B cell (primary cell): ENCODE results near the gene ESYT2. TPM values are rescaled to one million over a fixed set of nuclear protein-coding genes. Genes with fewer than 3 reads are reported as not detected.
"Not testable (repeated sequence)": the region's sequence is repeated elsewhere in the genome, so short reads cannot be mapped to it uniquely, and the experiment has no call there.

Source experiments
- ATAC-seq: fragments of 200-7000 bp; cut with Tn5 transposase; one replicate; pipeline ENCODE4 v1.10.0; 2021; ENCODE audit warnings: low read depth, mild to moderate bottlenecking, moderate number of reproducible peaks, moderate library complexity
- CTCF ChIA-PET: fragments of 350-600 bp; sonication (Branson Sonifier 250); formaldehyde crosslinking; loops from one replicate; lab custom pipeline; 2021; ENCODE audit warnings: antibody characterized with exemption, inconsistent platforms; lab: Charles Lee
- POLR2A ChIA-PET: fragments of 350-600 bp; sonication (Branson Sonifier 250); formaldehyde crosslinking; loops from one replicate; lab custom pipeline; 2021; ENCODE audit warnings: antibody characterized with exemption; lab: Charles Lee
- DNase-seq: peaks from one replicate; pipeline ENCODE4 v3.0.0; 2013
- H2AFZ ChIP-seq: 2 replicates; pipeline ENCODE4 v1.6.1; 2012; ENCODE audit warnings: mild to moderate bottlenecking, low read depth, low read length; ENCODE audit not compliant: insufficient read depth, poor library complexity, severe bottlenecking
- H3K27ac ChIP-seq, 2 donors: 1 replicate in 1 of 2; 2 replicates in 1 of 2; pipeline ENCODE4 v1.5.1; 2012 to 2013; ENCODE audit warnings: low read length in 2 of 2, mild to moderate bottlenecking in 2 of 2, moderate library complexity in 1 of 2
- H3K27me3 ChIP-seq, 4 experiments: fragments of 200-600 bp in 1 of 4; sonication (generic) in 1 of 4; replicated peaks in 1 of 4; 1 replicate in 2 of 4; 2 replicates in 2 of 4; pipeline versions ENCODE4 v1.6.1 to v1.7.0; 2013 to 2016; ENCODE audit warnings: low read length in 3 of 4, mild to moderate bottlenecking in 2 of 4, mixed read lengths in 1 of 4, moderate library complexity in 1 of 4; ENCODE audit not compliant: insufficient read depth in 4 of 4, control insufficient read depth in 3 of 4; ENCODE audit errors: control extremely low read depth in 1 of 4
- H3K36me3 ChIP-seq, 2 experiments: replicated peaks in 1 of 2; 1 replicate in 1 of 2; 2 replicates in 1 of 2; pipeline versions ENCODE4 v1.6.1 to v1.7.1; 2013; ENCODE audit warnings: low read length in 1 of 2; ENCODE audit not compliant: insufficient read depth in 2 of 2, control insufficient read depth in 1 of 2; ENCODE audit errors: control extremely low read depth in 1 of 2, extremely low read depth in 1 of 2
- H3K4me1 ChIP-seq, 2 donors: fragments of 200-600 bp in 1 of 2; sonication (generic) in 1 of 2; 1 replicate in 1 of 2; 2 replicates in 1 of 2; pipeline versions ENCODE4 v1.5.1 to v1.6.1; 2013 to 2017; ENCODE audit warnings: low read length in 2 of 2; ENCODE audit not compliant: control insufficient read depth in 2 of 2, insufficient read depth in 2 of 2
- H3K4me2 ChIP-seq: replicated peaks from 2 replicates; pipeline ENCODE3; 2012; ENCODE audit warnings: mild to moderate bottlenecking, low read depth, low read length; ENCODE audit not compliant: poor library complexity, severe bottlenecking
- H3K4me3 ChIP-seq, 5 experiments: fragments of 200-600 bp in 1 of 5; sonication (generic) in 1 of 5; 1 replicate in 3 of 5; 2 replicates in 2 of 5; pipeline versions ENCODE4 v1.5.1 to v1.7.0; 2011 to 2016; ENCODE audit warnings: low read length in 4 of 5, mild to moderate bottlenecking in 4 of 5, low read depth in 2 of 5, control low read depth in 1 of 5, moderate library complexity in 1 of 5; ENCODE audit not compliant: insufficient read depth in 1 of 5; ENCODE audit errors: control extremely low read depth in 1 of 5, extremely low read depth in 1 of 5
- H3K79me2 ChIP-seq: fragments of 200-600 bp; sonication (generic); one replicate; pipeline ENCODE4 v1.6.0; 2016; ENCODE audit warnings: low read length; ENCODE audit not compliant: control insufficient read depth, insufficient read depth
- H3K9ac ChIP-seq: fragments of 200-600 bp; sonication (generic); 2 replicates; pipeline ENCODE4 v1.6.1; 2017; ENCODE audit warnings: mild to moderate bottlenecking, low read length, moderate library complexity
- H3K9me3 ChIP-seq, 3 donors: one replicate each; pipeline versions ENCODE4 v1.6.1 to v1.7.1; 2013; ENCODE audit warnings: low read length in 2 of 3; ENCODE audit not compliant: control insufficient read depth in 2 of 3, insufficient read depth in 1 of 3; ENCODE audit errors: control extremely low read depth in 1 of 3
- H4K20me1 ChIP-seq: 2 replicates; pipeline ENCODE4 v1.6.0; 2012; ENCODE audit warnings: mild to moderate bottlenecking, low read length; ENCODE audit not compliant: insufficient read depth, control insufficient read depth, poor library complexity, severe bottlenecking
- H3K27ac Mint-ChIP-seq: one replicate; pipeline ENCODE4 v1.8.0; 2021; ENCODE audit warnings: mixed read lengths
- H3K27me3 Mint-ChIP-seq: one replicate; pipeline ENCODE4 v1.8.0; 2021; ENCODE audit warnings: mixed read lengths
- H3K4me1 Mint-ChIP-seq: one replicate; pipeline ENCODE4 v1.8.0; 2021; ENCODE audit warnings: mixed read lengths
- H3K4me3 Mint-ChIP-seq: one replicate; pipeline ENCODE4 v1.8.0; 2021; ENCODE audit warnings: mixed read lengths
- H3K9me3 Mint-ChIP-seq: one replicate; pipeline ENCODE4 v1.8.0; 2022; ENCODE audit warnings: mixed read lengths; ENCODE audit not compliant: insufficient read depth
- EZH2 ChIP-seq: IDR thresholded peaks from 2 replicates; pipeline ENCODE4 v1.6.1; 2012; ENCODE audit warnings: borderline replicate concordance, low read depth, mild to moderate bottlenecking, moderate library complexity, low read length; ENCODE audit not compliant: insufficient read depth, poor library complexity, severe bottlenecking
- WGBS: methylation state at CpG from one replicate; pipeline ENCODE4 v1.1.5; 2013; ENCODE audit warnings: missing lambda C conversion rate; ENCODE audit not compliant: insufficient coverage; 5-methylcytosine and 5-hydroxymethylcytosine counted together
- intact Hi-C: fragments of 100-400 bp; cut with micrococcal nuclease; formaldehyde crosslinking; loops from one replicate; pipeline ENCODE4 v1.10.0; 2022
- polyA plus RNA-seq: library from polyadenylated mRNA; depleted of rRNA; stranded (reverse); fragments of >200 nt; gene quantifications from 2 replicates; pipeline ENCODE4 v1.2.3, GENCODE V29; 2012
- total RNA-seq, 2 donors: library from RNA; stranded (reverse); fragments of 120-200 nt in 1 of 2; gene quantifications; 1 replicate in 1 of 2; 2 replicates in 1 of 2; pipeline versions ENCODE4 v1.2.3 to v1.2.4, GENCODE V29; 2013 to 2022
- TF ChIP-seq, protein P1 (sequence below): fragments of 200-600 bp; IDR thresholded peaks from one replicate; pipeline ENCODE4 v1.8.0; 2022; ENCODE audit warnings: antibody characterized with exemption, mild to moderate bottlenecking

ESYT2 gene
- total and polyA plus RNA-seq, 2 donors (not counting 1 experiment from before 2014, with no cell fraction given), result 12.0 to 34.2 TPM

DNA sequence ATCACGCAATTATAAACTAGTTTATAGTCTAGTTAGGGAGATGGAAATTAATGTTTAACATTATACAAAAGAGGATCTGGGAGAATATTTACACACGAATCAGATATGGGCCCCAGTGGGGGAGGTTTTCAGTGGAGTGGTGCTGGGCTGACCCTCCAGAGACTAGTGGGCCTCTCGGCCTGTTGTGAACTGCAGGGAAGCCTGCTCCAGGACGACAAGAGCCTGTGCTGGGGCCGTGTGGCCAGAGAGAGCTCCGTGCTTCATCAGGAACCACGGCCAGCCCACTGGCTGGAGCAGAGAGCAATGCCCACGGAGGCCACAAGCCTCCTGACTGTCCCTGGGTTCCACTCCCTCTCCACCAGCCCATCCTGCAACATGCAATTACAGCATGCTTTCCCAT, 11.3 kb upstream of the ESYT2 start:
- Histone ChIP-seq H2AFZ (no peak overlapping the region), H3K9ac (no peak overlapping the region), H3K4me1 (no peaks in the 10 kb centered on the region), H3K4me2 (no peak overlapping the region), H3K4me3 (no peak overlapping the region), H3K27ac (no peak overlapping the region), H4K20me1 (no peaks in the 10 kb centered on the region), H3K9me3 (peaks cover 0 to 2% (median 0%) of the 10 kb centered on the region in 3 donors), H3K36me3 (no peaks in the 10 kb centered on the region), H3K27me3 (no peaks in the 10 kb centered on the region), H3K79me2 (no peaks in the 10 kb centered on the region)
- intact Hi-C loops, result no loop called here
- no peak for TF ChIP-seq EZH2
- TF ChIP-seq, protein P1, sequence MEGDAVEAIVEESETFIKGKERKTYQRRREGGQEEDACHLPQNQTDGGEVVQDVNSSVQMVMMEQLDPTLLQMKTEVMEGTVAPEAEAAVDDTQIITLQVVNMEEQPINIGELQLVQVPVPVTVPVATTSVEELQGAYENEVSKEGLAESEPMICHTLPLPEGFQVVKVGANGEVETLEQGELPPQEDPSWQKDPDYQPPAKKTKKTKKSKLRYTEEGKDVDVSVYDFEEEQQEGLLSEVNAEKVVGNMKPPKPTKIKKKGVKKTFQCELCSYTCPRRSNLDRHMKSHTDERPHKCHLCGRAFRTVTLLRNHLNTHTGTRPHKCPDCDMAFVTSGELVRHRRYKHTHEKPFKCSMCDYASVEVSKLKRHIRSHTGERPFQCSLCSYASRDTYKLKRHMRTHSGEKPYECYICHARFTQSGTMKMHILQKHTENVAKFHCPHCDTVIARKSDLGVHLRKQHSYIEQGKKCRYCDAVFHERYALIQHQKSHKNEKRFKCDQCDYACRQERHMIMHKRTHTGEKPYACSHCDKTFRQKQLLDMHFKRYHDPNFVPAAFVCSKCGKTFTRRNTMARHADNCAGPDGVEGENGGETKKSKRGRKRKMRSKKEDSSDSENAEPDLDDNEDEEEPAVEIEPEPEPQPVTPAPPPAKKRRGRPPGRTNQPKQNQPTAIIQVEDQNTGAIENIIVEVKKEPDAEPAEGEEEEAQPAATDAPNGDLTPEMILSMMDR, result no peak
- H3K9me3 Mint-ChIP-seq, result no peaks in the 10 kb centered on the region
- no peak overlapping the region for H3K27ac Mint-ChIP-seq
- H3K27me3 Mint-ChIP-seq, result peaks cover 5% of the 10 kb centered on the region
- no peak for ATAC-seq
- ChIA-PET POLR2A (no interaction called here), CTCF (interaction anchor here (0.7 kb wide), 1 partner anchor 64 kb away, joined by 3 read pairs; no protein-coding TSS in a partner anchor)
- WGBS, result 86% methylated on average over 7 of the region's 8 CpGs
- H3K4me3 Mint-ChIP-seq, result no peak overlapping the region
- DNase-seq, result no peak
- H3K4me1 Mint-ChIP-seq, result peaks cover 2% of the 10 kb centered on the region

- H3K4me3 Mint-ChIP-seq, H2AFZ ChIP-seq, H3K4me2 ChIP-seq, H4K20me1 ChIP-seq, H3K79me2 ChIP-seq, ATAC-seq, DNase-seq, H3K36me3 ChIP-seq, H3K9me3 Mint-ChIP-seq, intact Hi-C loops, H3K9me3 ChIP-seq, H3K27me3 Mint-ChIP-seq, H3K27ac Mint-ChIP-seq, H3K27ac ChIP-seq, H3K4me1 Mint-ChIP-seq, H3K4me1 ChIP-seq, POLR2A ChIA-PET, H3K4me3 ChIP-seq, H3K9ac ChIP-seq, H3K27me3 ChIP-seq, CTCF ChIA-PET: not testable (repeated sequence)
- 40% methylated on average over 1 of the region's 8 CpGs for WGBS
These were observed 9.9 kb upstream of the ESYT2 start for GRCh38 chr7:158839177-158839576.
